Psoas muscle (tissue), 8 donors: ENCODE results near the gene COL6A2. TPM values are rescaled to one million over a fixed set of nuclear protein-coding genes. Genes with fewer than 3 reads are reported as not detected.

Source experiments
- ATAC-seq, 4 donors: fragments of 200-7000 bp; cut with Tn5 transposase; one replicate each; pipeline ENCODE4 v1.9.1; 2020; ENCODE audit warnings: moderate library complexity in 3 of 4, mild to moderate bottlenecking in 2 of 4
- DNase-seq, 2 donors: peaks; one replicate each; pipeline ENCODE4 v3.0.0-alpha.2; 2020
- H3K27ac ChIP-seq: fragments of 200-600 bp; one replicate; pipeline ENCODE4 v1.8.0; 2022
- H3K27me3 ChIP-seq, 3 donors: fragments of 200-600 bp in 1 of 3; one replicate each; pipeline versions ENCODE4 v1.6.1 to v1.8.0; 2013 to 2022; ENCODE audit warnings: low read length in 2 of 3, mild to moderate bottlenecking in 2 of 3, moderate library complexity in 1 of 3; ENCODE audit not compliant: insufficient read depth in 3 of 3
- H3K36me3 ChIP-seq, 2 donors: fragments of 200-600 bp in 1 of 2; one replicate each; pipeline versions ENCODE4 v1.6.1 to v1.8.0; 2013 to 2022; ENCODE audit warnings: low read depth in 1 of 2, mild to moderate bottlenecking in 1 of 2, moderate library complexity in 1 of 2; ENCODE audit not compliant: insufficient read depth in 1 of 2
- H3K4me1 ChIP-seq: fragments of 200-600 bp; one replicate; pipeline ENCODE4 v1.8.0; 2022
- H3K4me3 ChIP-seq: fragments of 200-600 bp; one replicate; pipeline ENCODE4 v1.8.0; 2022; ENCODE audit warnings: mild to moderate bottlenecking
- H3K9me3 ChIP-seq: fragments of 200-600 bp; one replicate; pipeline ENCODE4 v1.8.0; 2022
- WGBS, 3 donors: extraction: QIAGEN DNeasy Blood & Tissue Kit; methylation state at CpG; one replicate each; pipeline versions ENCODE4 v1.1.6 to v1.1.7; 2013; 5-methylcytosine and 5-hydroxymethylcytosine counted together
- intact Hi-C, 2 donors: fragments of 100-400 bp; cut with DNase I; formaldehyde crosslinking; loops; one replicate each; pipeline versions ENCODE4 v1.11.0 to v1.14.2; 2022
- polyA plus RNA-seq, 3 donors: library from polyadenylated mRNA; stranded (reverse); fragments of 200-250 nt; gene quantifications; one replicate each; pipeline ENCODE4 v1.2.3, GENCODE V29; 2013
- total RNA-seq, 4 donors: library from RNA; stranded (reverse); fragmentation: NEBNext Ultra II Directional in 2 of 4; extraction: Animal tissue kit (Norgen Biotek cat#: 25700) in 2 of 4; gene quantifications; one replicate each; pipeline versions ENCODE4 v1.2.1 to v1.2.4, GENCODE V29; 2021 to 2023
- TF ChIP-seq, protein P1 (sequence below): fragments of 200-600 bp; IDR thresholded peaks from one replicate; pipeline ENCODE4 v1.8.0; 2022; ENCODE audit warnings: antibody characterized with exemption
- donor health status: healthy with polysubstance abuse.
- donor health status: DM: no; HTN: no; CAD: no; lungs with moderate emphysema.
- donor health status: Bipolar disorder and iron deficiency.
- donor health status: healthy.
- donor health status: DM: yes; HTN: yes; CAD: no.
- donor health status: DM: no; HTN: no; CAD: no.
- donor health status: DM: no; HTN: no; CAD: no.
- donor health status: DM: yes; HTN: yes; CAD: no.

COL6A2 gene
- total and polyA plus RNA-seq, 7 donors, result 29.8 to 122 (median 58.8) TPM

DNA sequence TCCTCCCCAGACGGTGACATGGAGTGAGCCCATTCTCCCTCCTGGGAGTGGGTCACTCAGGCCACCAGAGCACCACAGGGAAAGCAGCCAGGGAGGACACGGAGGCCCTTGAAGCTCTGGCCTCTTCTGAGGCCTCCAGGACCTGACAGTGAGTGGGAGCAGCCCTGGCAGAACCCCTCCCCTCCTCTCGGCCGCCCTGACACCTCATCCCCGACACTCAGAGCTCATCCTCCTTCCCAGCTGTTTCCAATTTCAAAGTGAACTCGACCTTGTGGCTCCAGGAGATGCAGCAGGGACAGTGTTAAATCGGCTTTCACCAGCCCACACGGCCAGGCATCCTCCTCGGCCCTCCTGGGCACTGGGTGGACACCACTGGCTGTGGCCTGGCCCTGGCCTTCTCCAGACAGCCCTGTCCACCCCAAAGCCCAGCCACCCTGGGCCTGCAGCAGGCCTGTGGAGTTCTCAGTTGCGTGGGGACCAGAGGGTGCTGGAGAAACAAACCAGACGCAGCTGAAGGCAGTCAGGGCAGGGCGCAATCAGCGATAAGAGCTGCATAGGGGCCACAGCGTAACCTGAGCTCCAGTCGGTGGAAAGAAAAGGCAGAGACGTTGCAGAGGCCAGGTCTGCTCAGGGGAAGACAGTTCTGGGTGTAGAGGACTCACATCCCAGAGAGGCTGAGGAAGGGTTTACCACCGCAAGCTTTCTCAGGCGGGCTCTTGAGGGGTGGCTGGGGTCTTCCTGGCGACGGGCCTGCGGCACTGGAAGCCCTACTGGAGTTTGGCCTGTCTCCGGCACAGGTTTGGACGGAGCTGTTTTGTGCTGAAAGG, 30.4 kb downstream of the COL6A2 start:
- H3K27ac ChIP-seq, result no peak overlapping the region
- H3K27me3 ChIP-seq, result no peaks in the 10 kb centered on the region
- peaks cover 0 to 10% of the 10 kb centered on the region in 2 donors for H3K36me3 ChIP-seq
- intact Hi-C loops, result no loop called here
- H3K4me3 ChIP-seq, result no peak overlapping the region
- TF ChIP-seq, protein P1, sequence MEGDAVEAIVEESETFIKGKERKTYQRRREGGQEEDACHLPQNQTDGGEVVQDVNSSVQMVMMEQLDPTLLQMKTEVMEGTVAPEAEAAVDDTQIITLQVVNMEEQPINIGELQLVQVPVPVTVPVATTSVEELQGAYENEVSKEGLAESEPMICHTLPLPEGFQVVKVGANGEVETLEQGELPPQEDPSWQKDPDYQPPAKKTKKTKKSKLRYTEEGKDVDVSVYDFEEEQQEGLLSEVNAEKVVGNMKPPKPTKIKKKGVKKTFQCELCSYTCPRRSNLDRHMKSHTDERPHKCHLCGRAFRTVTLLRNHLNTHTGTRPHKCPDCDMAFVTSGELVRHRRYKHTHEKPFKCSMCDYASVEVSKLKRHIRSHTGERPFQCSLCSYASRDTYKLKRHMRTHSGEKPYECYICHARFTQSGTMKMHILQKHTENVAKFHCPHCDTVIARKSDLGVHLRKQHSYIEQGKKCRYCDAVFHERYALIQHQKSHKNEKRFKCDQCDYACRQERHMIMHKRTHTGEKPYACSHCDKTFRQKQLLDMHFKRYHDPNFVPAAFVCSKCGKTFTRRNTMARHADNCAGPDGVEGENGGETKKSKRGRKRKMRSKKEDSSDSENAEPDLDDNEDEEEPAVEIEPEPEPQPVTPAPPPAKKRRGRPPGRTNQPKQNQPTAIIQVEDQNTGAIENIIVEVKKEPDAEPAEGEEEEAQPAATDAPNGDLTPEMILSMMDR, result no peak
- H3K4me1 ChIP-seq, result no peaks in the 10 kb centered on the region
- DNase-seq (peak in 1 of 2 donors; percentile 33), ATAC-seq (no peak)
- 69 to 73% (median 70%) methylated on average over 23 of the region's 23 CpGs for WGBS, 3 donors
- no peaks in the 10 kb centered on the region for H3K9me3 ChIP-seq

DNA sequence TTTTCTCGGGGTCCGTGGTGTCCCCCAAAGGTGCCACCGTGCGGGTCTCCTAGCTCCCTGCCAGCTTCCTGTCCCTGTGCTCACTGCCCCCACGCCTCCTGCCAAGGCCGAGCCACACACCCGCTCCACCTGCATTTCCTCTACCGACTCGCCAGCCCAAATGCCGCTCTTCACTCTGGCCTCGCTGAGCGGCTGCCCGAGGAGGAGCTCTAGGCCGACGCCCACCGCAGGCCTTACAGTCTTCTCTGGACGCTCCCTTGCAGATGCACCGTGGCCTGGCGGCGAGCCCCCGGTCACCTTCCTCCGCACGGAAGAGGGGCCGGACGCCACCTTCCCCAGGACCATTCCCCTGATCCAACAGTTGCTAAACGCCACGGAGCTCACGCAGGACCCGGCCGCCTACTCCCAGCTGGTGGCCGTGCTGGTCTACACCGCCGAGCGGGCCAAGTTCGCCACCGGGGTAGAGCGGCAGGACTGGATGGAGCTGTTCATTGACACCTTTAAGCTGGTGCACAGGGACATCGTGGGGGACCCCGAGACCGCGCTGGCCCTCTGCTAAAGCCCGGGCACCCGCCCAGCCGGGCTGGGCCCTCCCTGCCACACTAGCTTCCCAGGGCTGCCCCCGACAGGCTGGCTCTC, 31.1 kb downstream of the COL6A2 start:
- ATAC-seq, result no peak
- TF ChIP-seq, protein P1, result no peak
- H3K9me3 ChIP-seq, result no peaks in the 10 kb centered on the region
- peak; percentile 22 to 52 for DNase-seq
- peaks cover 0 to 10% of the 10 kb centered on the region in 2 donors for H3K36me3 ChIP-seq
- H3K4me3 ChIP-seq, result no peak overlapping the region
- no peaks in the 10 kb centered on the region for H3K4me1 ChIP-seq
- WGBS, 3 donors, result 80 to 85% (median 84%) methylated on average over 45 of the region's 45 CpGs
- H3K27ac ChIP-seq, result no peak overlapping the region
- intact Hi-C loops, result no loop called here
- no peaks in the 10 kb centered on the region for H3K27me3 ChIP-seq

DNA sequence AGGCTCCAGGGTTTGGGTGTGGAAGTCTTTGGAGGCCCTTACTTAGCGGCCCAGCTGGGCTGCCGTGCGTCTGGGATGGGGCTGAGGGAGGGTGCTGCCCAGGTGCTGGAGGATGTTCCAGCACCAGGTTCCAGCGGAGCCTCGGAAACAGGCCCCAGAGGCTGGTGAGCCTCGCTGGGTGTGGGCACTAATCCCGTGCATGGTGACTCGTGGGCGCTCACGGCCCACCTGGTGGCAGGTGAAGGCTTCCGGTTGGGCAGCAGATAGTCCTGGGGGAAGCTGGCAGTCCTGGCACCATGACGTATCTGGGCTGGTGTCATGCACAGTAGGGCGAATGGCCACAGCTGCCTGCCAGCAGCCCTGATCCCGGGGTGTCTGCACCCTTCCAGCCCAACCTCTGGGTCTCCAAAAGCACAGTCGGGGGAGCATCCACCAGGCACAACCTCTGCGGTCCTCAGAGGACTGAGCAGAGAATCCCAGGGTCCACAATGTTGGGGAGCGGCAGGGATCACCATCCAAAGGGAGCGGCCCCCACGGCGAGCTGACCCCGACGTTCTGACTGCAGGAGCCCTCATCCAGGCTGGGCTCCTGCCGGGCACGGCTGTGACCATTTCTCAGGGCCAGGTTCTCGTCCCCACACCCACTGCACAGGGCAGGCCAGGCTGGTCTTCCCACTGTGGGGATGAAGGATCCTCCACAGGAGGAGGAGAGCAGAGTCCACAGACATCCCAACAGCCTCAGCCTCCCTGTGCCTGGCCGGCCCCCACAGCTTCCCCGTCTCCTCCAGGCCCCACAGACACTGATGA, 32.1 kb downstream of the COL6A2 start:
- no peaks in the 10 kb centered on the region for H3K9me3 ChIP-seq
- TF ChIP-seq, protein P1, result no peak
- no peaks in the 10 kb centered on the region for H3K4me1 ChIP-seq
- H3K36me3 ChIP-seq, result peaks cover 0 to 10% of the 10 kb centered on the region in 2 donors
- intact Hi-C loops, result no loop called here
- no peak overlapping the region for H3K4me3 ChIP-seq
- no peaks in the 10 kb centered on the region for H3K27me3 ChIP-seq
- no peak overlapping the region for H3K27ac ChIP-seq
- DNase-seq, result peak; percentile 15 to 49
- ATAC-seq, result peak in 1 of 4 donors; percentile 10
- 63 to 74% (median 70%) methylated on average over 23 to 27 of the region's 27 CpGs for WGBS, 3 donors

DNA sequence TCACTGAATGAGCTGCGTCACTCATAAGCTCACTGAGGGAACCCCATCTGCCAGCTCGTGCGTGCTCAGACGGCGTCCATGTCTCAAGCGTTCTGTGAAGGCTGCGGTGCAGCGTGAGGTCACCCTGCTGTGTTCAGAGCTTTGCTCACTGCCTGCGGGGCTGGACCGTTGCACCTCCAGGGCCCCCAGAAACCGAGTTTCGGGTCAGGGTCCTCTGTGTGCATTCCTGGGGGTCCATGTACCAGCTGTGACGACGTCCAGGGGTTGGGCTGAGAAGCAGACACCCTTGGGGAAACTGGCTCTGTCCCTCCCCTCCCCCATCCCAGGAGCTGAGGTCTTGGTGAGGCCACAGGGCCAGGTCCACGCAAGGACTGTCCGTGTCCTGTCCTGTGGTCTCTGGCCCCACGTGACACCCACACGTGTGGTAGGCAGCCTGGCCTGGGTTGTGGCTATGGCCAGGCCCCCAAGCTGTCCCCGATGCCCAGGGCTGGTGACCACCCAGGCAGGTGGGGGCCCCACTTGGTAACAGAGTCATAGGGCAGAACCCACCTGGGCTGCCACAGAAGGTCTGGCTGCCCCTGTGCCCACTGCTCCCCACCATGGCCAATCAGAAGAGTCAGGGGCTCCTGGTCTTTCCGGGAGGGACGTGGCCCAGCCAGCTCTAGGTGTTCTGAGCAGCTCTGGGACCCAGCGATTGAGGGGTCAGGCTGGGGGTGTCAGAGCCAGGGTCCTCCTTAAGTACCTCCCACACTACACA, 33.1 kb downstream of the COL6A2 start:
- intact Hi-C loops, result no loop called here
- Histone ChIP-seq H3K27me3 (no peaks in the 10 kb centered on the region), H3K4me3 (no peak overlapping the region), H3K27ac (no peak overlapping the region), H3K4me1 (no peaks in the 10 kb centered on the region), H3K9me3 (no peaks in the 10 kb centered on the region), H3K36me3 (peaks cover 0 to 4% of the 10 kb centered on the region in 2 donors)
- TF ChIP-seq, protein P1, result no peak
- WGBS, 3 donors, result 48 to 56% (median 56%) methylated on average over 22 of the region's 22 CpGs
- peak in 2 of 4 donors; percentile 24 to 28 for ATAC-seq
- peak; percentile 40 to 67 for DNase-seq
